Astrocyte of the cerebellum (primary cell): ENCODE data around the gene NEXN.

Experiments
- DNase-seq: peaks from one replicate; pipeline ENCODE4 v3.0.0-alpha.2; 2011; ENCODE audit warnings: low read depth
- H3K4me3 ChIP-seq: 2 replicates; pipeline ENCODE4 v1.5.1; 2011; ENCODE audit warnings: mild to moderate bottlenecking, low read depth, low read length, moderate library complexity
- CTCF ChIP-seq: IDR thresholded peaks from 2 replicates; pipeline ENCODE4 v1.5.1; 2012; ENCODE audit warnings: low read length, low read depth, moderate library complexity, mild to moderate bottlenecking; ENCODE audit errors: missing control alignments
- in situ Hi-C: cut with HindIII; loops from 2 replicates; pipeline ENCODE4 v1.10.0; 2017; ENCODE audit warnings: low sequenced_read_pairs

The NEXN gene

DNA sequence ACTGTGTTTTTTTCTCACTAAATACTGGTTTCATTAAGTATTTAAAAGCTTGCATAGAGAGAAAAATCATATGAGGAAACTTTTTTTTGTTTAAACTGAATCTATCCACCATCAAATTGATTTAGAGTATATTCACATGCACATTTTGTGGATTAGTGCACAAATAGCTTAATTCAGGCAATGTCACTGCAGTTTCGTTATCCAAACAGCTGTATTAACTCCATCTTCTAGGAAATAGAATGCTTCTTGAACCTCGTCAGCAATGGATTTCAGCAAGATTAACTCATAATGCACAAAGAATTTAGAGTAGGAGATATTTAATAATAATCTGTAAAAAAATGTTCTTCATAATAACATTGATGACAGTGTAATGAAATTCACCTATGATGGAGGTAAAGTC, 37.5 kb downstream of the NEXN start:
- no peak overlapping the region for H3K4me3 ChIP-seq
- DNase-seq: no peak
- in situ Hi-C loops: no loop called here
- no peak for TF ChIP-seq CTCF

- DNase-seq: no peak
- in situ Hi-C loops: no loop called here
- no peak for TF ChIP-seq CTCF
- no peak overlapping the region for H3K4me3 ChIP-seq
These were observed 38.3 kb downstream of the NEXN start for GRCh38 chr1:77926561-77927357.

GRCh38 chr1:77927414-77927813, 39.0 kb downstream of the NEXN start:
- TF ChIP-seq CTCF: no peak
- no peak overlapping the region for H3K4me3 ChIP-seq
- DNase-seq: no peak
- in situ Hi-C loops: no loop called here

DNA sequence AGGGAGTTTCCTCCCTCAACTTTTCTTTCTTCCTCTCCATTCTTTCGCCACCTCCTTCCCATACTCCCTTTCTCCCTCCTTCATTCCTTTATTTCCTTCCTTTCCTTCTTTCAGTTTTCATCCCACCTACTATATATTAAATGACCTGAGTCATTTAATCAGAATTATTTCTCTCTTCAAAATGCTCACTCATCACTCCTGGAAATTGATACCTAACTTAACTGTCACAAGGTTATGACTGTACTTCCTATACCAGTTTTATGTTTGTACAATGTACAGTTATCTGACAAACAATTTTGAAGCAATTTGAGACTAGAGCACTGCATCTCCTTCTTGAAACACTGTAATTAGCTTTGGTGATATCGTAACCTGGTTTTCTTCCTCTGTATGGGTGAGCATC, 41.4 kb downstream of the NEXN start:
- in situ Hi-C loops: no loop called here
- no peak for DNase-seq
- TF ChIP-seq CTCF: no peak
- no peak overlapping the region for H3K4me3 ChIP-seq

DNA sequence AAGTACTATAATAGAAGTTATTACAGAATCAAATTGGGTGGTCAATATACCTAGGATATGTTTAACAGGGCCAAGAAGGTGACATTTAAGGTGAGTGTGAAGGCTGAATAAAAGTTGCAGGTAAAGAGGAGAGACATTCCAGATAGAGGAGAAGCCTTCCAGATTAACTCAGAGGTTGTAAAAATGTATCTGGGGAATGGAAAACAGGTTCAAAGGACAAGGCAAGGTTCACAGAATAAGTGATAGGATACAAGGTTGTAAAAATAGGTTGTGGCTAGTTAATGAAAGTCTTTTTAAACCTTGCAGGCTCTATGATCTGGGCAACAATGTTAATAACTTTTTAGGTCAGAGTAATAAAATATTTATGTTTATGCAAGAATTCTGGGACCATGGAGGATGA, 50.2 kb downstream of the NEXN start:
- no peak overlapping the region for H3K4me3 ChIP-seq
- in situ Hi-C loops: no loop called here
- no peak for DNase-seq
- no peak for TF ChIP-seq CTCF

GRCh38 chr1:77940921-77941570, 52.6 kb downstream of the NEXN start:
- in situ Hi-C loops: no loop called here
- no peak for TF ChIP-seq CTCF
- no peak overlapping the region for H3K4me3 ChIP-seq
- no peak for DNase-seq
